MCF 10A (cell line): Measurements from ENCODE around the gene STK32B. TPM values are rescaled to one million over a fixed set of nuclear protein-coding genes. Genes with fewer than 3 reads are reported as not detected.
"Not testable (repeated sequence)": the region's sequence is repeated elsewhere in the genome, so short reads cannot be mapped to it uniquely, and the experiment has no call there.

Source experiments
- BruUV-seq: library from RNA; stranded (reverse); fragments of 400-500 nt; replicated peaks from 2 replicates; lab custom pipeline; 2021; lab: Mats Ljungman, UMichigan
- CTCF ChIA-PET: fragments of 300-600 bp; sonication (Branson Sonifier 250); formaldehyde crosslinking; extraction: SDS; loops from one replicate; lab custom pipeline; 2021; ENCODE audit warnings: antibody characterized with exemption, inconsistent platforms; lab: Yijun Ruan, JAX
- POLR2A ChIA-PET: fragments of 300-600, 350-650 bp; sonication (Branson Sonifier 250); formaldehyde crosslinking; extraction: SDS; loops from one replicate; lab custom pipeline; 2020; ENCODE audit warnings: antibody characterized with exemption, inconsistent platforms; lab: Yijun Ruan, JAX
- DNase-seq: peaks from one replicate; pipeline ENCODE4 v3.0.0-alpha.2; 2018; ENCODE audit not compliant: unreplicated experiment
- H3K27ac Mint-ChIP-seq: one replicate; pipeline ENCODE4 v1.8.0; 2022; ENCODE audit warnings: mild to moderate bottlenecking, low read depth, mixed read lengths; ENCODE audit not compliant: unreplicated experiment
- H3K27me3 Mint-ChIP-seq: one replicate; pipeline ENCODE4 v1.8.0; 2022; ENCODE audit warnings: mixed read lengths; ENCODE audit not compliant: insufficient read depth, unreplicated experiment
- H3K36me3 Mint-ChIP-seq: one replicate; pipeline ENCODE4 v1.8.0; 2022; ENCODE audit warnings: mild to moderate bottlenecking, moderate library complexity, mixed read lengths; ENCODE audit not compliant: insufficient read depth, unreplicated experiment
- H3K4me1 Mint-ChIP-seq: one replicate; pipeline ENCODE4 v1.8.0; 2022; ENCODE audit warnings: mixed read lengths; ENCODE audit not compliant: insufficient read depth, unreplicated experiment
- H3K4me3 Mint-ChIP-seq: one replicate; pipeline ENCODE4 v1.8.0; 2022; ENCODE audit warnings: mild to moderate bottlenecking, moderate library complexity, mixed read lengths; ENCODE audit not compliant: unreplicated experiment
- H3K9me3 Mint-ChIP-seq: one replicate; pipeline ENCODE4 v1.8.0; 2022; ENCODE audit warnings: mixed read lengths; ENCODE audit not compliant: unreplicated experiment
- CTCF ChIP-seq: fragments of 200-600 bp; IDR thresholded peaks from one replicate; pipeline ENCODE4 v1.8.0; 2022; ENCODE audit warnings: antibody characterized with exemption, mild to moderate bottlenecking; ENCODE audit not compliant: unreplicated experiment
- intact Hi-C: fragments of 100-400 bp; cut with micrococcal nuclease; formaldehyde crosslinking; loops from 2 replicates; pipeline ENCODE4 v1.14.1; 2022
- total RNA-seq: library from RNA; stranded (reverse); gene quantifications from 2 replicates; pipeline ENCODE4 v1.2.3, GENCODE V29; 2022

STK32B gene
- total RNA-seq, 1 experiment from 2014 or later = not detected

- ChIA-PET CTCF (interaction anchor here (0.5 to 0.9 kb wide), 2 partner anchors 626 to 1742 kb away, joined by 3 read pairs; no protein-coding TSS in a partner anchor), POLR2A (no interaction called here)
- TF ChIP-seq CTCF = no peak
- no peak for DNase-seq
- Mint-ChIP-seq H3K36me3 (no peaks in the 10 kb centered on the region), H3K27me3 (peaks cover 11% of the 10 kb centered on the region), H3K27ac (no peak overlapping the region), H3K4me1 (no peaks in the 10 kb centered on the region), H3K9me3 (peaks cover 18% of the 10 kb centered on the region), H3K4me3 (no peak overlapping the region)
- no TSS peak for BruUV-seq
- intact Hi-C loops = no loop called here
Measured at GRCh38 chr4:5164221-5164912, 113.1 kb downstream of the STK32B start.

GRCh38 chr4:5165420-5166369, 114.4 kb downstream of the STK32B start:
- H3K4me3 Mint-ChIP-seq = no peak overlapping the region

GRCh38 chr4:5166377-5166776, 115.1 kb downstream of the STK32B start:
- intact Hi-C loops = no loop called here
- Mint-ChIP-seq H3K4me3 (no peak overlapping the region), H3K36me3 (no peaks in the 10 kb centered on the region), H3K4me1 (no peaks in the 10 kb centered on the region), H3K9me3 (peaks cover 18% of the 10 kb centered on the region), H3K27ac (no peak overlapping the region), H3K27me3 (peaks cover 11% of the 10 kb centered on the region)
- no peak for DNase-seq
- no peak for TF ChIP-seq CTCF
- POLR2A ChIA-PET = no interaction called here
- CTCF ChIA-PET = no interaction called here
- no TSS peak for BruUV-seq

More at GRCh38 chr4:5165420-5166369, 114.4 kb downstream of the STK32B start:
- Mint-ChIP-seq H3K4me1 (no peaks in the 10 kb centered on the region), H3K36me3 (no peaks in the 10 kb centered on the region), H3K9me3 (peaks cover 18% of the 10 kb centered on the region), H3K27ac (no peak overlapping the region), H3K27me3 (peaks cover 11% of the 10 kb centered on the region)
- CTCF ChIA-PET = interaction anchor here (0.9 kb wide), 1 partner anchor 625 kb away, joined by 3 read pairs; no protein-coding TSS in a partner anchor
- intact Hi-C loops = no loop called here
- POLR2A ChIA-PET = no interaction called here
- no peak for TF ChIP-seq CTCF
- BruUV-seq = no TSS peak
- peak; percentile 13 for DNase-seq

DNA sequence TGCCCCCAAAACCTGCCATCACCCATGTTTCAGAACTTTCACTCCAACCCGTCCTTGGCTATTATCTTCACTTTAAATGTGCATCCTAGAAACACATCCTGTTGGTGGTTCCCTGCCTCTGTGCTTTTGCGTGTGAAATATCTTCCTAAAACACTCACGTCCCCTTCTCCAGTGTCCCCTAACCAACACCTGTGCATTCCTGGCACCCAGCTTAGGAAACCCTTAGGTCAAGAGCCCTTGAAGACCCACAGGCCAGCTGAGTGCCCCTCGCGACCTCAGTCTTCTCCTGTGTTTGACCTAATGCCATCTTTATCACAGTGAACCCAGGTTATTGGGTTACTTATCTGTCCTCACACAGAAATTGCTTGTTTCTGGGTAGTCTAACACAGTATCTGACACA, 117.6 kb downstream of the STK32B start:
- Mint-ChIP-seq H3K4me1 (no peaks in the 10 kb centered on the region), H3K9me3 (peaks cover 11% of the 10 kb centered on the region), H3K27ac (no peak overlapping the region), H3K27me3 (no peaks in the 10 kb centered on the region), H3K36me3 (no peaks in the 10 kb centered on the region), H3K4me3 (no peak overlapping the region)
- no TSS peak for BruUV-seq
- intact Hi-C loops = no loop called here
- no peak for DNase-seq
- ChIA-PET POLR2A (no interaction called here), CTCF (no interaction called here)
- no peak for TF ChIP-seq CTCF

DNA sequence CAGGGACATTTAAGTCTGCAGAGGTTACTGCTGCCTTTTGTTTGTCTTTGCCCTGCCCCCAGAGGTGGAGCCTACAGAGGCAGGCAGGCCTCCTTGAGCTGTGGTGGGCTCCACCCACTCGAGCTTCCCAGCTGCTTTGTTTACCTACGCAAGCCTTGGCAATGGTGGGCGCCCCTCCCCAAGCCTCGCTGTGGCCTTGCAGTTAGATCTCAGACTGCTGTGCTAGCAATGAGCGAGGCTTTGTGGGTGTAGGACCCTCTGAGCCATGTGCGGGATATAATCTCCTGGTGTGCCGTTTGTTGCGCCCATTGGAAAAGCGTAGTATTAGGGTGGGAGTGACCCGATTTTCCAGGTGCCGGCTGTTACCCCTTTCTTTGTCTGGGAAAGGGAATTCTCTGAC, 124.6 kb downstream of the STK32B start:
- POLR2A ChIA-PET, DNase-seq, H3K4me3 Mint-ChIP-seq, H3K4me1 Mint-ChIP-seq, BruUV-seq, H3K27ac Mint-ChIP-seq, H3K27me3 Mint-ChIP-seq, intact Hi-C loops, H3K9me3 Mint-ChIP-seq, CTCF ChIA-PET, H3K36me3 Mint-ChIP-seq: not testable (repeated sequence)
